Astrocyte (in vitro differentiated cells and primary cell): ENCODE measurements around the gene TTC23L. TPM values are rescaled to one million over a fixed set of nuclear protein-coding genes. Genes with fewer than 3 reads are reported as not detected.

Experiments
- DNase-seq: peaks from one replicate; pipeline ENCODE4 v3.0.0-alpha.2; 2010; ENCODE audit warnings: low read depth
- FAIRE-seq: peaks from 2 replicates; lab custom pipeline; 2011; peaks lifted over from hg19 to GRCh38; lab: Jason Lieb, UNC
- H2AFZ ChIP-seq: 2 replicates; pipeline ENCODE4 v1.6.0; 2012; ENCODE audit warnings: low read depth, low read length, inconsistent platforms
- H3K27ac ChIP-seq: 2 replicates; pipeline ENCODE4 v1.5.1; 2011; ENCODE audit warnings: low read depth, low read length, inconsistent platforms
- H3K27me3 ChIP-seq: 2 replicates; pipeline ENCODE4 v1.6.0; 2011; ENCODE audit warnings: low read length, inconsistent platforms; ENCODE audit not compliant: insufficient read depth
- H3K36me3 ChIP-seq: 2 replicates; pipeline ENCODE4 v1.5.1; 2011; ENCODE audit warnings: low read length, inconsistent platforms; ENCODE audit not compliant: insufficient read depth
- H3K4me1 ChIP-seq: 2 replicates; pipeline ENCODE4 v1.5.1; 2011; ENCODE audit warnings: low read length, inconsistent platforms; ENCODE audit not compliant: insufficient read depth
- H3K4me2 ChIP-seq: 2 replicates; pipeline ENCODE4 v1.6.0; 2012; ENCODE audit warnings: low read length, inconsistent platforms
- H3K4me3 ChIP-seq: 2 replicates; pipeline ENCODE4 v1.5.1; 2011; ENCODE audit warnings: low read depth, mild to moderate bottlenecking, low read length, inconsistent platforms; ENCODE audit not compliant: insufficient read depth
- H3K79me2 ChIP-seq: 2 replicates; pipeline ENCODE4 v1.6.0; 2012; ENCODE audit warnings: mild to moderate bottlenecking, low read length, inconsistent platforms; ENCODE audit not compliant: insufficient read depth
- H3K9ac ChIP-seq: 2 replicates; pipeline ENCODE4 v1.6.0; 2012; ENCODE audit warnings: mild to moderate bottlenecking, low read length, inconsistent platforms
- H3K9me3 ChIP-seq: 2 replicates; pipeline ENCODE4 v1.5.1; 2012; ENCODE audit warnings: low read depth, mild to moderate bottlenecking, low read length, inconsistent platforms; ENCODE audit not compliant: insufficient read depth
- H4K20me1 ChIP-seq: 2 replicates; pipeline ENCODE4 v1.6.0; 2012; ENCODE audit warnings: low read length, inconsistent platforms; ENCODE audit not compliant: insufficient read depth
- H3K27ac Mint-ChIP-seq: one replicate; pipeline ENCODE4 v1.8.0; 2021; ENCODE audit warnings: mild to moderate bottlenecking, mixed read lengths; ENCODE audit not compliant: unreplicated experiment
- H3K27me3 Mint-ChIP-seq: one replicate; pipeline ENCODE4 v1.8.0; 2021; ENCODE audit warnings: low read depth, mixed read lengths; ENCODE audit not compliant: unreplicated experiment
- H3K36me3 Mint-ChIP-seq: one replicate; pipeline ENCODE4 v1.8.0; 2021; ENCODE audit warnings: low read depth, mixed read lengths; ENCODE audit not compliant: unreplicated experiment
- H3K4me1 Mint-ChIP-seq: one replicate; pipeline ENCODE4 v1.8.0; 2021; ENCODE audit warnings: low read depth, mixed read lengths; ENCODE audit not compliant: unreplicated experiment
- H3K4me3 Mint-ChIP-seq: one replicate; pipeline ENCODE4 v1.8.0; 2021; ENCODE audit warnings: mild to moderate bottlenecking, moderate library complexity, mixed read lengths; ENCODE audit not compliant: unreplicated experiment
- H3K9me3 Mint-ChIP-seq: one replicate; pipeline ENCODE4 v1.8.0; 2021; ENCODE audit warnings: mild to moderate bottlenecking, mixed read lengths; ENCODE audit not compliant: unreplicated experiment
- CTCF ChIP-seq: IDR thresholded peaks from 2 replicates; pipeline ENCODE4 v1.5.1; 2011; ENCODE audit warnings: low read depth, mild to moderate bottlenecking, inconsistent platforms, low read length, moderate library complexity; ENCODE audit not compliant: insufficient read depth
- EZH2 ChIP-seq: IDR thresholded peaks from 2 replicates; pipeline ENCODE4 v1.6.1; 2012; ENCODE audit warnings: mild to moderate bottlenecking, low read length, inconsistent platforms; ENCODE audit not compliant: insufficient read depth
- total RNA-seq: library from RNA; stranded (reverse); gene quantifications from 2 replicates; pipeline ENCODE4 v1.2.1, GENCODE V29; 2021

TTC23L gene
- total RNA-seq, 1 donor from 2014 or later, result 0.16 TPM

GRCh38 chr5:34834794-34835089 lies 4.2 kb upstream of the TTC23L start:
- Histone ChIP-seq H3K27ac (no peak overlapping the region), H3K9ac (no peak overlapping the region), H3K36me3 (peaks cover 41% of the 10 kb centered on the region), H3K4me3 (no peak overlapping the region), H3K27me3 (no peaks in the 10 kb centered on the region), H3K4me1 (peaks cover 3% of the 10 kb centered on the region), H3K79me2 (no peaks in the 10 kb centered on the region), H3K9me3 (no peaks in the 10 kb centered on the region), H2AFZ (no peak overlapping the region), H4K20me1 (no peaks in the 10 kb centered on the region), H3K4me2 (no peak overlapping the region)
- no peak overlapping the region for H3K27ac Mint-ChIP-seq
- H3K36me3 Mint-ChIP-seq, result peaks cover 27% of the 10 kb centered on the region
- no peak for FAIRE-seq
- H3K9me3 Mint-ChIP-seq, result no peaks in the 10 kb centered on the region
- H3K4me3 Mint-ChIP-seq, result no peak overlapping the region
- no peaks in the 10 kb centered on the region for H3K27me3 Mint-ChIP-seq
- DNase-seq, result no peak
- H3K4me1 Mint-ChIP-seq, result peaks cover 3% of the 10 kb centered on the region
- no peak for TF ChIP-seq EZH2
- no peak for TF ChIP-seq CTCF

- Mint-ChIP-seq H3K4me3 (no peak overlapping the region), H3K4me1 (peaks cover 3% of the 10 kb centered on the region), H3K36me3 (peaks cover 20% of the 10 kb centered on the region), H3K9me3 (no peaks in the 10 kb centered on the region), H3K27me3 (no peaks in the 10 kb centered on the region), H3K27ac (no peak overlapping the region)
- Histone ChIP-seq H3K27me3 (no peaks in the 10 kb centered on the region), H3K4me2 (no peak overlapping the region), H3K9me3 (no peaks in the 10 kb centered on the region), H3K79me2 (no peaks in the 10 kb centered on the region), H3K27ac (no peak overlapping the region), H3K36me3 (peaks cover 33% of the 10 kb centered on the region), H4K20me1 (no peaks in the 10 kb centered on the region), H3K9ac (no peak overlapping the region), H3K4me3 (no peak overlapping the region), H2AFZ (no peak overlapping the region), H3K4me1 (peaks cover 3% of the 10 kb centered on the region)
- no peak for DNase-seq
- FAIRE-seq, result no peak
- TF ChIP-seq CTCF, result no peak
Measured at GRCh38 chr5:34835664-34836063, 3.3 kb upstream of the TTC23L start.

- H3K9me3 Mint-ChIP-seq, result peaks cover 1% of the 10 kb centered on the region
- no peaks in the 10 kb centered on the region for H4K20me1 ChIP-seq
- no peaks in the 10 kb centered on the region for H3K36me3 Mint-ChIP-seq
- H3K9ac ChIP-seq, result no peak overlapping the region
- H3K4me1 Mint-ChIP-seq, result peaks cover 2% of the 10 kb centered on the region
- H3K4me3 ChIP-seq, result no peak overlapping the region
- FAIRE-seq (no peak), DNase-seq (no peak)
- H3K27me3 ChIP-seq, result no peaks in the 10 kb centered on the region
- H2AFZ ChIP-seq, result no peak overlapping the region
- H3K4me2 ChIP-seq, result no peak overlapping the region
- TF ChIP-seq EZH2, result no peak
- no peaks in the 10 kb centered on the region for H3K36me3 ChIP-seq
- no peak overlapping the region for H3K27ac Mint-ChIP-seq
- no peaks in the 10 kb centered on the region for H3K9me3 ChIP-seq
- no peak overlapping the region for H3K27ac ChIP-seq
- no peak overlapping the region for H3K4me3 Mint-ChIP-seq
- no peaks in the 10 kb centered on the region for H3K79me2 ChIP-seq
- H3K27me3 Mint-ChIP-seq, result no peaks in the 10 kb centered on the region
- H3K4me1 ChIP-seq, result peaks cover 3% of the 10 kb centered on the region
Measured at GRCh38 chr5:34841816-34842215, 2.9 kb downstream of the TTC23L start.
